GM21526 (cell line): ENCODE results near the gene PRSS21.

Experiments
- ATAC-seq: cut with Tn5 transposase; IDR thresholded peaks from one replicate; pipeline ENCODE4 v1.9.1; 2021; ENCODE audit warnings: moderate library complexity; ENCODE audit not compliant: unreplicated experiment, low FRiP score

The PRSS21 gene

DNA sequence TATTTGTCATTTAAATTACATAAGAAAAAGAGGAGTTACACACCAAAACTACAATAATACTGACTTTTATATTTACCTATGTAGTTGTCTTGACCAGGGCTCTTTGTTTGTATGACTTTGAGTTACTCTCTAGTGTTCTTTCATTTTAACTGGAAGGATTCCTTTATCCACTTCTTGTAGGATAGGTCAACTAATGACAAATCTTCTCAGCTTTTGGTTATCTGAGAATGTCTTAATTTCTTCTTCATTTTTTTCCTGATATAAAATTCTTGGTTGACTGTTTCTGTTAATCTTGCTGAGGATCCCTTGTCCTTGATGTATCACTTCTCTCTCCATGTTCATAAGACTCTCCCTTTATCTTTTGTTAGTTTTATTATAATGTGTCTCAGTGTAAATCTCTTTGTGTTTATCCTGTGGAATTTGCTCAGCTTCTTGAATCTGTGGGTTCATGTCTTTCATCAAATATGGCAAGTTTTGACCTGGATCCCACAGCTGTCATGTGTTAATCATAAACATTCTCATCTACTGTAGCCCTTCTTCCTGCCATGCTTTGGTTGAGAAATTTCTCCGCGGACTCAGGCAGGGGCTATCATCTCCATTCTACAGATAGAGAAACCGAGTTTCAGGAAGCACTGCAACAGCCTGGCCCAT, 13.4 kb upstream of the PRSS21 start:
- no peak for ATAC-seq

DNA sequence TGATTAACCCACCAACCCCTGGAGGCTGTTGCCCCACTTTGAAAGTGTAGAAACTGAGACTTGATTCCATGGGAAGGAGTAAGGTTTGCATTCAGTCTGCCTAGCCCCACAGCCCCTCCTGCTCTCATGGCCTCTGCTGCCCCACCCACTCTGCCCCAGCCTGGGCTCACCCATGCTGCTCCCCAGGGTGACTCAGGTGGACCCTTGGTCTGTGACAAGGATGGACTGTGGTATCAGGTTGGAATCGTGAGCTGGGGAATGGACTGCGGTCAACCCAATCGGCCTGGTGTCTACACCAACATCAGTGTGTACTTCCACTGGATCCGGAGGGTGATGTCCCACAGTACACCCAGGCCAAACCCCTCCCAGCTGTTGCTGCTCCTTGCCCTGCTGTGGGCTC, 12.3 kb upstream of the PRSS21 start:
- ATAC-seq: no peak

DNA sequence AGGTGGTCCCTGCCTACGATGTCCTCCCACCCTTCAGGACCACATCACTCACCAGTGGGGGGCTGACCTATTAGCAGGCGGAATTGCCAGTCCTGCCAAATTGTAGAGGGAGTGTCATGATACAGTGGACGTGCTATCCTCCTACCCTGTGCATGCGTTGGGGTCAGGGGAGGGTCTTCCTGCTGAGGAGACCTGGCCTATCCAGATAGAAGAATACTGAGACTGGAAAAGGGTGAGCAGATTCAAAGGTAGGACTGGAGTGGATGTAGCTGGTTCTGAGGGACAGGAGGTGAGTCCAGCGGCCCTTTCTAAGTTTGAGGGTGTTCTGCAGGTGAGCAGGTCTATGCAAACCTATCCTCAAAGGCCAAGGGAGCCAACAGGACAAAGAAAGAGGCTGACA, 10.8 kb upstream of the PRSS21 start:
- ATAC-seq: no peak

DNA sequence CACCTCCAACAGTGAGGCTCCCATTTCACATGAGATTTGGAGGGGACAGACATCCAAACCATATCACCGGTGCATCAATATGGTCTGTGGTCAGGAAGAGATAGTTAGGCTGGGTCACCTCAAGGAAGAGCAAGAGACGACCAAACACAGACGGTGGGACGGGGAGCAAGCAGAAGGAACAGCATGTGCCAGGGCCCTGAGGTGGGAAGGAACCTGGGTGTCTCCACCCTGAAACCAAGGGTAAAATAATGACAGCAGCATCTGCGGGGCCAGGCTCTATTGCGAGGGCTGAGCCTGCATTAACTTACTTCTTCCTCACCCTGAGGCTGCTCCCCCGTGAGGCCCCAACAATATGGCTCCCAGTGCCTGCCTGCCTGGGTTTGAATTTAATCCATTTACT, 8.9 kb upstream of the PRSS21 start:
- no peak for ATAC-seq

DNA sequence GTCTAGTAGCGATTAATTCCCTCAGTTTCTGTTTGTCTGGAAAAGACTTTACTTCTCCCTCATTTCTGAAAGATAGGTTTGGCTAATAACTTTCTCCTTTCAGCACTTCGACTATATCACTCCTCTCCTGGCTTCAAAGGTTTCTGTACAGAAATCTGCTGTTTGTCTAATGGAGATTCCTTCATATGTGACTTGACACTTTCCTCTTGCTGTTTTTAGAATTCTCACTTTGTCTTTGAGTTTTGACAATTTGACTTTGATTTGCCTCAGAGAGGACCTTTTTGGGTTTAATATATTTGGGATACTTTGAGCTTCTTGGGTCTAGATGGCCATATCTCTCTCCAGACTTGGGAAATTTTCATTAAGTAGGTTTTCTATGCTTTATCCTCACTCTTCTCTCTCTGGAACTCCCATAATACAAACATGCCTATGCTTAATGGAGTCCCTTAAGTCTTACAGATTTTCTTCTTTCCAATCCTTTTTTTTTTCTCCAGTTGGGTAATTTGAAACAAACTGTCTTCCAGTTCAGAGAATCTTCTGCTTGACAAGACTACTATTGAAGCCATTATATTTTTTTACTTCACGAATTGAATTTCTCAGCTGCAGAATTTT, 7.8 kb upstream of the PRSS21 start:
- ATAC-seq: no peak

DNA sequence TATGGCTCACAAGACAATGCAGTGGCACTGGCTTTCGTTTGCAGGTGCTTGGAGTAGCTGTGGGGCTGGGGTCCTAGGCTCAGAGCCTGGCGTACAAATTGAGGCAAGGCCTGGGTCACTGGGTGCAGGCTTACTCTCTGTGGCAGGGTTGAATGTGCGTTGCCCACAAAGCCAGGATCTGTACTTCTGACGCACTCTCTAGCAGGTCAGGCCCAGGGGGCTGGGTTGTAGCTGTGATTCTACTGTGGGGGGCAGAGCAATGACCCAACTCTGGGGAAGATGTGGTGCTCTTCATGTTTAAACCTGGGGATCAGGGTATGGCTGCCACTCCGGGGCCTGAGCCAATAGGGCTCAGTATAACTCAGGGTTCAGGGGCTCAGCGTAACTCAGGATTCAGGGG, 6.4 kb upstream of the PRSS21 start:
- ATAC-seq: no peak

DNA sequence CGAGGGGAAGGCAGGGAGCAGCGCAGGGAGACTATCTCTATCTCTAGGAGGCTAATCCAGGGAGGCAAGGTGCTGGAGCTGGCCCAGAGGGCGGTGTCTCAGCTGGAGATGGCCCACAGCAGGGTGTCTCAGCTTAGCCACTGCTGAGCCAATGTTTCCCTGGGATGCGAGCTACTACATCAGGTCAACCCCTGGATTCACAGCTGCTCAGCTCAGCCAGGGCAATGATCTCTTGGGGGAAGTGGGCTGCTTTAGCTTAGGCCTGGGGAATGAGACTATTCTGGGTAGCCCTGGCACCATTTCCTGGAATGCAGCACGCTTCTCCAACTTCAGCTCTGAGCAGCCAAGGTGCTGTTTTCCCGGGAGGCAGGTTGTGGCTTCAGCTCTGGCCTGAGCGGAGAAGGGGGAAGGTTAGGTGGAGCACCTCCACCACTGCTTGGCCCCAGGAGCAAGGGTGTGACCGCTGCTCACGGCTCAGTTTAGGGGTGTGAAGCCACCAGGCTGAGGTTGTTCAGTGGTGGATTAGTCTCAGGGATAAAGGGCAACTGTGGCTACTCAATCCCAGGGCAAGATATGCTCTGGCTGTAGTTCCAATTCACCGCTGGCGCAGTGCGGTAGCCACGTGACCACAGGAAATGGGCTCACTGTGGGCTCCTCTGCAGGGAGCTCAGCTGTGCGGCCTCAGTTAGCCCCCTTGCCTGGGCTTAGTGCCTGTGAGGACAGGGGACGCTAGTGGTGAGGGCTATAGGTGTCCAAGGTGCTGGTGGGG, 5.2 kb upstream of the PRSS21 start:
- no peak for ATAC-seq

DNA sequence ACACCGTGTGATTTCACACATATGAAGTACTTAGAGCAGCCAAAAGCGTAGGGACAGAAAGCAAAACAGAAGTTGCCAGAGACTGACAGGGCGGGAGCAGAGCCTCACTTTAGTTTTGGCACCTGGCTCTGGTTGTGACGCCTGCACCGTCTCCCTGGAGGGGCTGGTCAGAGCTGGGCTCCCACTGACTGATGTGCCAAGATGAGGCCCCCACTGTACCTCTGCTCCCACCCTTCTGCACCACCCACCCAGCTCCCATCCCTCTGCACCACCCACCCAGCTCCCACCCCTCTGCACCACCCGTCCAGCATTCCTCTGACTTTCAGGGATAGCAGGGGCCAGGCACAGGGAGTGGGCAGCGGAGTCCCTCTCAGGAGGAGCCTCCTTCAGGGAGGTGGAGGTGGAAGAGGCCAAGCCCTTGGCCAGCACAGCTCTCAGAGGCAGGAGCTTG, 3.2 kb upstream of the PRSS21 start:
- ATAC-seq: no peak

DNA sequence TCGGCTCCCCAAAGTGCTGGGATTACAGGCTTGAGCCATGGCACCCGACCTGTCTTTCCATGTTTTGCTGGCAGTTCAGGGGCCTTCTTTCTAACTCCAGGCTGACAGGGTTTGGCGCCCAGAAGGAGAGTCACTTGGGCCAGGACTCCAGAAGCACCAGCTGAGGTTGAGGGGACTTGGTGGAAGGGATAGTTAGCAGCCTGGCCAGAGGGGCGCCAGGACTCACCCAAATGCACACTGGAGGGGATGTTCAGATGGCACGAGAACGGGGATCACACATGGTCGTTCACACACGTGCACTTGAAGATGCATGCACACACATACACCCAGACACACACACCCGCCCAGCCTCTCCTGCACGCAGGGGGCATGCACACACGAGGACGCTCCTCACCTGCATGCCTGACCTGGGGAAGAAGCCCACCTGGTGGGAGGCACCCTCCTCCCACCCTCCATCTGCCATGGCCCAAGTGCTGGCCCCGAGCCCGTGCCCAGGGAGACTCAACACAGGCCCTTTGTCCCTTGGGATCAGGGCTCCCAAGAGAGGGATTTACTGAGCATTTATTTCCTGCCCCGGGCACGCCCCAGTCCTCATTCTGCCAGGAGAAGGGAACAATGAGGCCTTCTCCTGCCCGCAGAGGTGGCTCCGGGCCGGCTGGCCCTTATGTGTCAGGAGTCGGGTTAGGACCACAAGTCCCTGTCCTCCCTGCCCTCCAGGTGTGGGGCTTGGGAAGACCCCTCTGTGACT, 2.3 kb upstream of the PRSS21 start:
- no peak for ATAC-seq

DNA sequence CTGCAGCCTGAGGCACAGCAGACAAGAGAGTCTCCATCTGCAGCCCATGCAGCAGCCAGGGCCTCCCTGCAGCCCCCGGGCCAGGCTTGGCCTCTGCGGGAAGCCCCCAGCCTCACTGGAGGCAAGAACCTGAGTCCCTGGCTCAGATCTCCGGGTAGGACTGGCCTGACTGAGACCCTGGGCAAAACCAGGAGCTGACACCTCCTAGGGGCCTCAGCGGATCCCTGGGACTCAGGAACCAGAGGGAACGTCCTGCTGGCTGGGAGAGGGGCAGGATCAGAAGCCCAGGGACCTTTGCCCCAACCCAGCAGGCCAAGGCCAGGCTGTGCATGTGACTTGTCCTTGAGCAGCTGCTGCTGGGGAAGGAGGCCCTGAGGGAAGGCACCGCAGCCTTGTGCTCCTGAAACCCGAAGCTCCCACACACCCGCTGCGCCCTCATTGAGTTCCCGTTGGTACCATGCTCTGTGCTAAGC, 1.7 kb upstream of the PRSS21 start:
- ATAC-seq: no peak

DNA sequence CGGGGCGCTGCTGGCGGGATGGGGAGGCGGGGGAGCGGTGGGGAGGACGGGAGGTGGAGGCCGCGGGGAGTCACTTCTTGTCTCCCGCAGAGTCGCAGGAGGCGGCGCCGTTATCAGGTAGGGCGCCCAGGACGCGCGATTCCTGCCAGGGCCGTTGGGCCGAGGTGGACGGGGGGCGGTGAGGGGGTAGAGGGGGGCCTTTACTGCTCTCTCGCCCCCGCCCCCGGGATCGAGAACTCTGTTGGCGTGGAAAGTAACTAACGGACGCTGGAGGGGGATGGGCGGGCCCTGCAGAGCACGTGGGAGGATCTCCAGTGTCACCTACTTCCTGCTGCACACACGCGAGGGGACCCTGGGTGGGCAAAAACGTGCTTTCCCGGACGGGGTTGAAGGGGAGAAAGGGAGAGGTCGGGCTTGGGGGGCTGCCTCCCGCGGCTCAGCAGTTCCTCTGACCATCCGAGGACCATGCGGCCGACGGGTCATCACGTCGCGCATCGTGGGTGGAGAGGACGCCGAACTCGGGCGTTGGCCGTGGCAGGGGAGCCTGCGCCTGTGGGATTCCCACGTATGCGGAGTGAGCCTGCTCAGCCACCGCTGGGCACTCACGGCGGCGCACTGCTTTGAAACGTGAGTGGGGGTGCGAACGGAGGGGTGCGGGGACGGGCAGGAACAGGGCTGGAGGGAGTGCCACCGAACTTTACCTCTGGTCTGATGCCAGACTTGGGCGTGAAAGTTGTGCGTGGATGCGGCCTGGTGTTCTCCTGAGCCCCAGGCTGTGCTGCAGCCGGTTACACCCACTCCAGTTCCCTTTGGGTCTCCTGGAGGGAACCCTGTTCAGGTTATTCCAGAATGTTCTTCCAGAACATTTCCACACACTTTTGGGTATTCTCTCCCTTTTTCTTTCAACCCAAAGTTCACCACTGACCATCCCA, 569 bp downstream of the PRSS21 start:
- ATAC-seq: no peak

DNA sequence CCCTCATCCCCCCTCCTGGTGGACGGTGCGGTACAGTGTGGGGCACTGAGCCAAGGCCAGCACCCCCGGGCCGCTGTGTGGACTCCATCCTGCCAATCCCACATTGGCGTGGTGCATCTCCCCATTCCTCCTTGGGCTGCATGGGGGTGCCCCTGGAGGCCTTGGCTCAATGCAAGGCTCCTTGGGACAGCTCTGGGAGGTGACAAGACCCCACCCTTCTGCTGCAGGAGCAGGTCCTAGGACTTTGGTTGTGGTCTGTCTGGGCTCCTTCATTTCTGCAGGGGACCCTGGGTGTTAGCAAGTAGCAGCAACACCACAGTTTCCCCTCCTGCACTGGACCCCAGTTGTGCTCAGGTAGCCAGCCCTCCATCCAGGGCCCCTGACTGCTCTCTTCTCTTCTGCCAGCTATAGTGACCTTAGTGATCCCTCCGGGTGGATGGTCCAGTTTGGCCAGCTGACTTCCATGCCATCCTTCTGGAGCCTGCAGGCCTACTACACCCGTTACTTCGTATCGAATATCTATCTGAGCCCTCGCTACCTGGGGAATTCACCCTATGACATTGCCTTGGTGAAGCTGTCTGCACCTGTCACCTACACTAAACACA, 1.3 kb downstream of the PRSS21 start:
- ATAC-seq: no peak

DNA sequence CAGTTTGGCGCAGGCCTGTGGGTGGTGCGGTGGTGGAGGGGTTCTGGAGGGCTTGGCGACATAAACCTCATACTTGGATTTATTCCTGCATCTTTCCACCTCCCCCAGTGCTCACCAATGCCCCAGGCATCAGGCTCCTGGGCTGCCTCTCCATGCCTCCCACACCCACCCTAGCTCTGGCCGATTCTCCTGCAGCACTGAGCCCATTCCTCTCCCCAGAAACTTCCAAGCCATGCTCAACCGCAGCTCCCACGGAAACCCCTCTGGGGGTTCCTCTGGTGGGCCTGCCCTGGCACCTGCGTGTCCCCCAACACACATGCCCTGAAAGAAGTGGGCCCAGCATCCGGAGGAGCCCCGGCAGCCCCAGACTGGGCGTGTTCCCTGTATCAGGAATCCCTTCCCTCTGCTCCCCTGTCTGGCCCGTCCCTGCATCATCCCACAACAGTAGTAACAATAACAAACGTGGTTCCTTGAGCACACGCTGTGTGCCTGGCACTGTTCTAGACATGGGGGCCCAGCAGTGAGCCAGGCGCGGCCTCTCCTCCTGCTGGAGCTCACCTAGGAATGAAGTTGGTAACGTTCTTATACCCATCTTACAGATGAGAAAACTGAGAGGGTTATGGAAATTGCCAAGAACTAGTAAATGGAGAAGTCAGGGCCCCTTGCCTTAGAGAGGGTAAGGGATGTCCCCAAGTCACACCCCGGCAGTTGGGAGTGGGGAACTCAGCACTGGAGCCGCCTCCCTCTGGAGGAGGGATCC, 2.3 kb downstream of the PRSS21 start:
- ATAC-seq: no peak

DNA sequence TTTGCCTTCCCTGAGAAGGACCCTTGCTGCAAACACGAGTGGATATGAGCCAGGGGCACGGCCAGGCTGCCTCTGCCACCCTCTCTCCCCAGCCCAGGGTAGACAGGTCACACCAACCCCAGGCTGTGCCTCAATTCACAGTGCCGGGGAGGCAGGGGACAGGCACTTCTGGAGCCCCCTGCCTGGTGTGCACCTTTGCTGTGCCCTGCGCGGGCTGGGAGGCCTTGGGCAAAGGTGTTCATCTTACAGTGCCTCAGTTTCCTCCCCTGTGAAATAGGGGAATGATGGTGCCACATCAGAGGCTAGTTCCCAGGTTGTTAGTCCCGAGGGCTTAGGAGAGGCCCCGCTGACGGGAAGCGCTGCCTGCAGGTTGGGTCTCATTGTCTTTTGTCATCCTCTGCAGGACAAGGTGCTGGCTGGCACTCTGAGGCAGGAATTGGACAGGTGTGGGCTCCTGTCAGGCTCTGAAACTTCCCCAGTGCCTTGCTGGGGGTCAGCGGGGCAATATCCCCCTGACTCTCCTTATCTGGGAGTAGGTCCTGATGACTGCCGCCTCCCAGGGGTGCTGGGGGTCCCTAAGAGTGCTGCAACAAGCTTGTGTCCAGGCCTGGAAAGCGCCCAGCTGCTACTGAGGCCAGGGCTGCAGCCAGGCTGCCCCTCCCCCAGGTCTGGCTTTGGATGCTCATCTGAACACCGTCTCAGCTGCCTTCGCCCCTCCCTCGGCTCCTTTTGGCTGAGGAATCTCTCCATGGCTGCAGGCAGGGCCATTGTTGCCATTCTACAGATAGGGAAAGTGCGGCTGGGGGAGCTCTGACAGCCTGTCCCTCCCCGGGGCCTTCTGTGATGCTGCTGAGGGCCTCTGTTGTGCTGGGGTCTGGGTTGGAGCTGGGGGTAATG, 3.1 kb downstream of the PRSS21 start:
- no peak for ATAC-seq

DNA sequence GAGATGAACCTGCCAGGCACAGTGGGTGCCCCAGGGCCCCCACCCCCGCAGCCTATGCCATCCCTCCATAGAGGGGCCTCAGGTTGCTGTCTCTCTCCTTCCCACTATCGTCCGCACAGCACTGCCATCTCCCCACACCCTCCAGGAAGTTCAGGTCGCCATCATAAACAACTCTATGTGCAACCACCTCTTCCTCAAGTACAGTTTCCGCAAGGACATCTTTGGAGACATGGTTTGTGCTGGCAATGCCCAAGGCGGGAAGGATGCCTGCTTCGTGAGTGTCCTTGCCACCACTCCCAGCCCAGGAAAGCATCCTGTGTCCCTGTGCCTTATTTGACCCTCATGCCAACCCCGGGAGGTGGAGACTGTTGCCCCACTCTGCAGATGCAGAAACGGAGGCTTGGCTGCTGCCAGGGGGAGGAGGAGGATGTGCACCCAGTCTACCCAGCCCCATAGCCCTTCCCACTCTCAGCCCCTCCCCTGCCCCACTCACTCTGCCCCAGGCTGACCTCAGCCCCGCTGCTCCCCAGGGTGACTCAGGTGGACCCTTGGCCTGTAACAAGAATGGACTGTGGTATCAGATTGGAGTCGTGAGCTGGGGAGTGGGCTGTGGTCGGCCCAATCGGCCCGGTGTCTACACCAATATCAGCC, 3.9 kb downstream of the PRSS21 start:
- ATAC-seq: no peak

DNA sequence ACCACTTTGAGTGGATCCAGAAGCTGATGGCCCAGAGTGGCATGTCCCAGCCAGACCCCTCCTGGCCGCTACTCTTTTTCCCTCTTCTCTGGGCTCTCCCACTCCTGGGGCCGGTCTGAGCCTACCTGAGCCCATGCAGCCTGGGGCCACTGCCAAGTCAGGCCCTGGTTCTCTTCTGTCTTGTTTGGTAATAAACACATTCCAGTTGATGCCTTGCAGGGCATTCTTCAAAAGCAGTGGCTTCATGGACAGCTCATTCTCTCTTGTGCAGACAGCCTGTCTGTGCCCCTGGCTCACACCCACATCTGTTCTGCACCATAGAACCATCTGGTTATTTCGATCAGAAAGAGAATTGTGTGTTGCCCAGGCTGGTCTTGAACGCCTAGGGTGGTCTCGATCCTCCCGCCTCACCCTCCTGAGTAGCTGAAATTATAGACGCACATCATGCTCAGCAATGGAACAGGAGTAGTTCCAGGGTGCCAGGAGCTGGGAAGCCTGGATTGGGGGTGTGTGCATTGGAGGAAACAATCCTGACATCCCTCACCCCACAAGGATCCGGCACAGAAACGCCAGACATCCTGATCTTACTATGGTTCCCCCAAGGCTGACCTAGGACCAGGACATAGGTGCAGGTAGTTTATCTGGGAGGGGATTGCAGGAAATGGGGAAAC, 4.6 kb downstream of the PRSS21 start:
- no peak for ATAC-seq

DNA sequence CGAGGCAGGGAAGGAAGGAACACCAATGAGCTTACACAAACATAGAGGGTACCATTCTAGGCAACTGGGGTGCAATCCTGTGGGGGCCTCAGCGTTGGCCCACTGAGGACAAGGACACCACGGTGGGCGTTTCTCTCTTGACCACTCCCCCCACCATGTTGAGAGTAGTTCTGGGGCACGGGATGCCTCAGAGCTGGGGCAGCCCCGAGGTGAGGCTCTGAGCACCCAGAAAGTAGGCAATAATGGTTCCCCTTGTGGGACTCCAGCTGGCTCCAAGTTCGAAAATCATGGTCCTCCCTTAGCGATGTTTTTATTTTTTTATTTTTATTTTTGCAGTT, 5.1 kb downstream of the PRSS21 start:
- no peak for ATAC-seq
